WTC11 (cell line): Measurements from ENCODE around the gene ANTKMT.

Experiments
- ELF4 ChIP-seq: sonication (generic); formaldehyde crosslinking; IDR thresholded peaks from 2 replicates; pipeline ENCODE4 v1.8.1; 2022; ENCODE audit warnings: low read depth, mild to moderate bottlenecking, moderate library complexity, missing genetic modification reagents
- FOXK1 ChIP-seq: sonication (generic); formaldehyde crosslinking; IDR thresholded peaks from 2 replicates; pipeline ENCODE4 v1.8.0; 2022; ENCODE audit warnings: mild to moderate bottlenecking, moderate library complexity, missing genetic modification reagents
- NR2C2 ChIP-seq: sonication (generic); formaldehyde crosslinking; IDR thresholded peaks from 2 replicates; pipeline ENCODE4 v1.8.0; 2022; ENCODE audit warnings: mild to moderate bottlenecking, missing genetic modification reagents
- NR3C1 ChIP-seq: sonication (generic); formaldehyde crosslinking; conservative IDR thresholded peaks from 2 replicates; pipeline ENCODE4 v1.8.1; 2023; ENCODE audit warnings: low read depth, mild to moderate bottlenecking, missing genetic modification reagents
- SMAD4 ChIP-seq: sonication (generic); formaldehyde crosslinking; IDR thresholded peaks from 2 replicates; pipeline ENCODE4 v1.8.0; 2022; ENCODE audit warnings: mild to moderate bottlenecking, missing genetic modification reagents
- SP1 ChIP-seq: sonication (generic); formaldehyde crosslinking; conservative IDR thresholded peaks from 2 replicates; pipeline ENCODE4 v1.8.1; 2022; ENCODE audit warnings: missing genetic modification reagents
- TF ChIP-seq, protein P1 (sequence below): fragments of 200-600 bp; IDR thresholded peaks from 2 replicates; pipeline ENCODE4 v1.8.0; 2022; ENCODE audit warnings: antibody characterized with exemption
- TF ChIP-seq, protein P2 (sequence below): sonication (generic); formaldehyde crosslinking; IDR thresholded peaks from 2 replicates; pipeline ENCODE4 v1.8.1; 2022; ENCODE audit warnings: low read depth, missing genetic modification reagents, borderline replicate concordance
- TF ChIP-seq, protein P3 (sequence below): sonication (generic); formaldehyde crosslinking; IDR thresholded peaks from 2 replicates; pipeline ENCODE4 v1.8.0; 2022; ENCODE audit warnings: mild to moderate bottlenecking, missing genetic modification reagents
- TF ChIP-seq, protein P4 (sequence below): sonication (generic); formaldehyde crosslinking; IDR thresholded peaks from 2 replicates; pipeline ENCODE4 v1.8.0; 2022; ENCODE audit warnings: mild to moderate bottlenecking, missing genetic modification reagents
- TF ChIP-seq, protein P5 (sequence below): sonication (generic); formaldehyde crosslinking; IDR thresholded peaks from 2 replicates; pipeline ENCODE4 v1.8.0; 2023; ENCODE audit warnings: missing genetic modification reagents, mild to moderate bottlenecking, borderline replicate concordance

DNA sequence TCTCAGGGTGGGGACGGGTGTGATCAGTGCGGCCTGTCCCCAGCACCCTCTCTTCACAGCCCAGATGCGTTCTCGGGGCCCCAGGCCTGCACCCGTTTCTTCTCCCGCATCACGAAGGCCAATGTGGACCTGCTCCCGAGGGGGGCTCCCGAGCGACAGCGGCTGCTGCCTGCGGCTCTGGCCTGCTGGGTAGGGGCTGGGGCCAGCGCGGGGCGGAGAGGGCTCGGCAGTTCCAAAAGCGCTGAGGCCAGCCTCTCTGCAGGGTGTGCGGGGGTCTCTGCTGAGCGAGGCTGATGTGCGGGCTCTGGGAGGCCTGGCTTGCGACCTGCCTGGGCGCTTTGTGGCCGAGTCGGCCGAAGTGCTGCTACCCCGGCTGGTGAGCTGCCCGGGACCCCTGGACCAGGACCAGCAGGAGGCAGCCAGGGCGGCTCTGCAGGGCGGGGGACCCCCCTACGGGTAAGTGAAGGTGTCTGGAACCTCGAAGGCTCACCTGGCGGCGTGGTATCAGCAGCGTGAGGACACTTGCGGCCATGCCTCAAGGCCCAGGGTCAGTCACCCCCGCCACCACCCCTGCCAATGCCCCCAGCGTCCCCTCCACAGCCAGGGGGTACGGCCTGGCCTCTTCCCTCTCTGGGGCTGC is 44.0 kb downstream of the ANTKMT start:
- TF ChIP-seq SMAD4 (CRISPR knock-in tag) = no peak
- TF ChIP-seq, protein P1, sequence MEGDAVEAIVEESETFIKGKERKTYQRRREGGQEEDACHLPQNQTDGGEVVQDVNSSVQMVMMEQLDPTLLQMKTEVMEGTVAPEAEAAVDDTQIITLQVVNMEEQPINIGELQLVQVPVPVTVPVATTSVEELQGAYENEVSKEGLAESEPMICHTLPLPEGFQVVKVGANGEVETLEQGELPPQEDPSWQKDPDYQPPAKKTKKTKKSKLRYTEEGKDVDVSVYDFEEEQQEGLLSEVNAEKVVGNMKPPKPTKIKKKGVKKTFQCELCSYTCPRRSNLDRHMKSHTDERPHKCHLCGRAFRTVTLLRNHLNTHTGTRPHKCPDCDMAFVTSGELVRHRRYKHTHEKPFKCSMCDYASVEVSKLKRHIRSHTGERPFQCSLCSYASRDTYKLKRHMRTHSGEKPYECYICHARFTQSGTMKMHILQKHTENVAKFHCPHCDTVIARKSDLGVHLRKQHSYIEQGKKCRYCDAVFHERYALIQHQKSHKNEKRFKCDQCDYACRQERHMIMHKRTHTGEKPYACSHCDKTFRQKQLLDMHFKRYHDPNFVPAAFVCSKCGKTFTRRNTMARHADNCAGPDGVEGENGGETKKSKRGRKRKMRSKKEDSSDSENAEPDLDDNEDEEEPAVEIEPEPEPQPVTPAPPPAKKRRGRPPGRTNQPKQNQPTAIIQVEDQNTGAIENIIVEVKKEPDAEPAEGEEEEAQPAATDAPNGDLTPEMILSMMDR = no peak
- TF ChIP-seq, protein P2, sequence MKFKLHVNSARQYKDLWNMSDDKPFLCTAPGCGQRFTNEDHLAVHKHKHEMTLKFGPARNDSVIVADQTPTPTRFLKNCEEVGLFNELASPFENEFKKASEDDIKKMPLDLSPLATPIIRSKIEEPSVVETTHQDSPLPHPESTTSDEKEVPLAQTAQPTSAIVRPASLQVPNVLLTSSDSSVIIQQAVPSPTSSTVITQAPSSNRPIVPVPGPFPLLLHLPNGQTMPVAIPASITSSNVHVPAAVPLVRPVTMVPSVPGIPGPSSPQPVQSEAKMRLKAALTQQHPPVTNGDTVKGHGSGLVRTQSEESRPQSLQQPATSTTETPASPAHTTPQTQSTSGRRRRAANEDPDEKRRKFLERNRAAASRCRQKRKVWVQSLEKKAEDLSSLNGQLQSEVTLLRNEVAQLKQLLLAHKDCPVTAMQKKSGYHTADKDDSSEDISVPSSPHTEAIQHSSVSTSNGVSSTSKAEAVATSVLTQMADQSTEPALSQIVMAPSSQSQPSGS (CRISPR knock-in tag) = no peak
- TF ChIP-seq NR2C2 (CRISPR knock-in tag) = no peak
- TF ChIP-seq FOXK1 = no peak
- TF ChIP-seq NR3C1 (CRISPR knock-in tag) = no peak
- TF ChIP-seq, protein P3, sequence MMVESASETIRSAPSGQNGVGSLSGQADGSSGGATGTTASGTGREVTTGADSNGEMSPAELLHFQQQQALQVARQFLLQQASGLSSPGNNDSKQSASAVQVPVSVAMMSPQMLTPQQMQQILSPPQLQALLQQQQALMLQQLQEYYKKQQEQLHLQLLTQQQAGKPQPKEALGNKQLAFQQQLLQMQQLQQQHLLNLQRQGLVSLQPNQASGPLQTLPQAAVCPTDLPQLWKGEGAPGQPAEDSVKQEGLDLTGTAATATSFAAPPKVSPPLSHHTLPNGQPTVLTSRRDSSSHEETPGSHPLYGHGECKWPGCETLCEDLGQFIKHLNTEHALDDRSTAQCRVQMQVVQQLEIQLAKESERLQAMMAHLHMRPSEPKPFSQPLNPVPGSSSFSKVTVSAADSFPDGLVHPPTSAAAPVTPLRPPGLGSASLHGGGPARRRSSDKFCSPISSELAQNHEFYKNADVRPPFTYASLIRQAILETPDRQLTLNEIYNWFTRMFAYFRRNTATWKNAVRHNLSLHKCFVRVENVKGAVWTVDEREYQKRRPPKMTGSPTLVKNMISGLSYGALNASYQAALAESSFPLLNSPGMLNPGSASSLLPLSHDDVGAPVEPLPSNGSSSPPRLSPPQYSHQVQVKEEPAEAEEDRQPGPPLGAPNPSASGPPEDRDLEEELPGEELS (CRISPR knock-in tag) = no peak
- TF ChIP-seq, protein P4, sequence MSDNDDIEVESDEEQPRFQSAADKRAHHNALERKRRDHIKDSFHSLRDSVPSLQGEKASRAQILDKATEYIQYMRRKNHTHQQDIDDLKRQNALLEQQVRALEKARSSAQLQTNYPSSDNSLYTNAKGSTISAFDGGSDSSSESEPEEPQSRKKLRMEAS (CRISPR knock-in tag) = no peak
- no peak for TF ChIP-seq SP1 (CRISPR knock-in tag)
- no peak for TF ChIP-seq ELF4 (CRISPR knock-in tag)
- TF ChIP-seq, protein P5, sequence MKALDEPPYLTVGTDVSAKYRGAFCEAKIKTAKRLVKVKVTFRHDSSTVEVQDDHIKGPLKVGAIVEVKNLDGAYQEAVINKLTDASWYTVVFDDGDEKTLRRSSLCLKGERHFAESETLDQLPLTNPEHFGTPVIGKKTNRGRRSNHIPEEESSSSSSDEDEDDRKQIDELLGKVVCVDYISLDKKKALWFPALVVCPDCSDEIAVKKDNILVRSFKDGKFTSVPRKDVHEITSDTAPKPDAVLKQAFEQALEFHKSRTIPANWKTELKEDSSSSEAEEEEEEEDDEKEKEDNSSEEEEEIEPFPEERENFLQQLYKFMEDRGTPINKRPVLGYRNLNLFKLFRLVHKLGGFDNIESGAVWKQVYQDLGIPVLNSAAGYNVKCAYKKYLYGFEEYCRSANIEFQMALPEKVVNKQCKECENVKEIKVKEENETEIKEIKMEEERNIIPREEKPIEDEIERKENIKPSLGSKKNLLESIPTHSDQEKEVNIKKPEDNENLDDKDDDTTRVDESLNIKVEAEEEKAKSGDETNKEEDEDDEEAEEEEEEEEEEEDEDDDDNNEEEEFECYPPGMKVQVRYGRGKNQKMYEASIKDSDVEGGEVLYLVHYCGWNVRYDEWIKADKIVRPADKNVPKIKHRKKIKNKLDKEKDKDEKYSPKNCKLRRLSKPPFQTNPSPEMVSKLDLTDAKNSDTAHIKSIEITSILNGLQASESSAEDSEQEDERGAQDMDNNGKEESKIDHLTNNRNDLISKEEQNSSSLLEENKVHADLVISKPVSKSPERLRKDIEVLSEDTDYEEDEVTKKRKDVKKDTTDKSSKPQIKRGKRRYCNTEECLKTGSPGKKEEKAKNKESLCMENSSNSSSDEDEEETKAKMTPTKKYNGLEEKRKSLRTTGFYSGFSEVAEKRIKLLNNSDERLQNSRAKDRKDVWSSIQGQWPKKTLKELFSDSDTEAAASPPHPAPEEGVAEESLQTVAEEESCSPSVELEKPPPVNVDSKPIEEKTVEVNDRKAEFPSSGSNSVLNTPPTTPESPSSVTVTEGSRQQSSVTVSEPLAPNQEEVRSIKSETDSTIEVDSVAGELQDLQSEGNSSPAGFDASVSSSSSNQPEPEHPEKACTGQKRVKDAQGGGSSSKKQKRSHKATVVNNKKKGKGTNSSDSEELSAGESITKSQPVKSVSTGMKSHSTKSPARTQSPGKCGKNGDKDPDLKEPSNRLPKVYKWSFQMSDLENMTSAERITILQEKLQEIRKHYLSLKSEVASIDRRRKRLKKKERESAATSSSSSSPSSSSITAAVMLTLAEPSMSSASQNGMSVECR (CRISPR knock-in tag) = no peak
